ENCODE measurements around the gene RAD9A.
"Not testable (repeated sequence)": the region's sequence is repeated elsewhere in the genome, so short reads cannot be mapped to it uniquely, and the experiment has no call there.

The RAD9A gene

GRCh38 chr11:67411785-67412152 is 20.0 kb downstream of the RAD9A start:
- DNase-seq: no peak

- DNase-seq: no peak
Measured at GRCh38 chr11:67412495-67413179, 20.9 kb downstream of the RAD9A start.

GRCh38 chr11:67413266-67413849 is 21.6 kb downstream of the RAD9A start:
- no peak for DNase-seq

DNA sequence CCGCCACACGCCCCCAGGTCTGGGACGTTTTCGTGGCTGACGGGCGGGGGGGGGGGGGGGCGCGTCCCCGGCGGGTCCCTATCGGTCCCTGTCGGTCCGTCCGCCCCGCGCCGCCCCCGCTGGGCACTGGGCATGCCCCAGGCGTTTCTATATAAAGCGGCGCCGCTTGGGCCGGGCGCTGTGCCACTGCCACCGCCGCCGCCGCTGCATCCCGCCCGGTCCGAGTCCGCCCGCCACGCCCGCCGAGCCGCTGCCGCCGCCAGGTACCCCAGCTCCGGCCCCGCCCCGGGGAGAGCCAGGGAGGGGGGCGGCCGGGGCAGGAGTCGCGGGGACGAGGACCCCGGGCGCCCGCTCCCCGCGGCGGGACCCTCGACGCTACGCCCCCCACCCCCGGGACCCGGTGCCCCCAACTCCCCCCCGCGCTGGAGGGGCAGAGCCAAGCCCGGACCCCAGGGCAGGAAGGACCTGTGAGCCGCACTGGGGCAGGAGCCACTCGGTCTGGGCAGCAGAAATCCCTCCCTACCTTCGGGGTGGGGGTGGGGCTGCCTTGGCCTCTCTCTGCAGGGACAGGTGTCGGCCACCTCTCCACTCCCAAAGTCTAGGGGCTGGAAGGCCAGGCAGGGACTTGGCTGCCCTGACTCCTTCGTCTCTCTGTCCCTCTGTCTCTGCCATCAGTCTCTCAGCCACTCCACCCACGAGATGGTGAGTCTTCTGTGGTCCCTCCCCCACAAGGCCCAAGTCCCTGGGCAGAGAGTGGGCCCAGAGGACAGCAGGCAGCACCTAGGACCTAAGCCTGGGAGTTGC is 23.9 kb downstream of the RAD9A start, which contains the start of gene CARNS1:
TSS of gene CARNS1 (plus strand) at position 178 of the 804 bp plus-strand sequence. CDS start at position 700, 522 bp downstream.
- no peak for DNase-seq

- no peak for DNase-seq
Measured at GRCh38 chr11:67416416-67417335, 24.9 kb downstream of the RAD9A start.

DNA sequence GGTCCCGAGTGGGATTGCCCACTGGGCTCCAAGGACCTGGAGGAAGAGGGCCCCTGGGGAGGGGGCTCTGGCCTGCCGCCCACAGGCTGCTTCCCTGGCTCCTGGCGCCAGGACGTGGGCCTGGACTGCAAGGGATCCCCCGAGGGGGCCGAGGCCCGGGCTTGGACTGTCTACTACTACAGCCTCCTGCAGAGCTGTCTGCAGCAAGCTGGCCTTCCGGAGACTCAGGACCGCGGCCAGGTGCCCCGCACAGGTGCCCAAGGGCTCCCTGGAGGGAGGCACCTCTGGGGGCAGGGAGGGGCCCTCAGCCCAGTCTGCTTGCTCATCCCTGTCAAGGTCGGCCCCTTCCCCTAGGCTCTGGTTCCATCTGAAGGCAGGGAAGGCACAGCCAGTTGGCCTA is 25.6 kb downstream of the RAD9A start:
- no peak for DNase-seq

GRCh38 chr11:67418476-67419281 is 26.9 kb downstream of the RAD9A start:
- DNase-seq: no peak

- no peak for DNase-seq
Measured at GRCh38 chr11:67419325-67420049, 27.7 kb downstream of the RAD9A start.

DNA sequence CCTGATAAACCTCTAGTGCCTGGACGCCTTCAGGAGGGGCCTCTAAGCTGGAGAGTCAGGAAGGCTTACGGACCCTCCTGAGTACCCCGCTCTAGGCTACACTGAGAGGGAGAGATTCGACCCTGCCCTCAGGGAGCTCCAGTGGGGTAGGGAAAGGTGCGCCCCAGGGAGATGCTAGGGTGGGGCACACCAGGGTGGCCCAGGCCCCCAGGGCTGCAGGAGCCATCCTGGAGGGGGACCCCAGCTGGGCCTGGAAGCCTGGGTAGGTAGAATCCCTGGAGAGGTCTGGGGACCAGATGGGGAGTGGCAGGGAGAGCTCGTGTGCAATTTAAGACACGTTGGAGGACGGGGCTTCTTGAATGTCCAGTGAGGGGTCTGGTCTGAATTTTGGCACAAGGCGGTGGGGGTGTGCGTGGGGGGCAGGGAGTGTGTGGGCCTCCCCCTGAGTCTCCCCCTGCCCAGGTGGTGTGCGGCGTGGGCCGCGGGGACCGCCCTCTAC is 28.4 kb downstream of the RAD9A start:
- no peak for DNase-seq

DNA sequence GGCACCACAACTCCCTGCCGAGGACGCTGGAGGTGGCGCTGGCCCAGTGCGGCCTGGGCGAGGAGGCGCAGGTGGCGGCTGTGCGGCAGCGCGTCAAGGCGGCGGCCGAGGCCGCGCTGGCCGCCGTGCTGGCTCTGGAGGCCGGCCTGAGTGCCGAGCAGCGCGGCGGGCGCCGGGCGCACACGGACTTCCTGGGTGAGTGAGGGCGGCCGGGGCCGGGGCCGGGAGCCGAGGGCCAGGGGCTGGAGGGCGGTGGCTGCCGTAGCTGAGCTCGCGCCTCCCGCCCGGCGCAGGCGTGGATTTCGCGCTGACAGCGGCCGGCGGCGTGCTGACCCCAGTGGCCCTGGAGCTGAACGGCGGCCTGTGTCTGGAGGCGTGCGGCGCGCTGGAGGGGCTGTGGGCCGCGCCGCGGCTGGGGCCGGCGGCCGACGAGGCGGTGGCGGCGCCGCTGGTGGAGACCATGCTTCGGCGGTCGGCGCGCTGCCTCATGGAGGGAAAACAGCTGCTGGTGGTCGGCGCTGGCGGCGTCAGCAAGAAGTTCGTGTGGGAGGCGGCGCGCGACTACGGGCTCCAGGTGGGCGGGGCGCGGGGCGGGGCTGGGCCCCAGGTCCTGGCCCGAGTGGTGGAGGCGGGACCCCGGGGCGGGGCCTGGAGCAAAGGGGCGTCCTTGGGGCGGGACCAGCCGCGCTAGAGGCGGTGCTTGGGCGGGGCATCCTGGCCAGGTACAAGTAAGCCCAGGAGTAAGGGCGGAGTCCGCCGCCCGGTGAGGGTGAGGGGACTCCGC is 29.1 kb downstream of the RAD9A start:
- peak; percentile 78 for DNase-seq

DNA sequence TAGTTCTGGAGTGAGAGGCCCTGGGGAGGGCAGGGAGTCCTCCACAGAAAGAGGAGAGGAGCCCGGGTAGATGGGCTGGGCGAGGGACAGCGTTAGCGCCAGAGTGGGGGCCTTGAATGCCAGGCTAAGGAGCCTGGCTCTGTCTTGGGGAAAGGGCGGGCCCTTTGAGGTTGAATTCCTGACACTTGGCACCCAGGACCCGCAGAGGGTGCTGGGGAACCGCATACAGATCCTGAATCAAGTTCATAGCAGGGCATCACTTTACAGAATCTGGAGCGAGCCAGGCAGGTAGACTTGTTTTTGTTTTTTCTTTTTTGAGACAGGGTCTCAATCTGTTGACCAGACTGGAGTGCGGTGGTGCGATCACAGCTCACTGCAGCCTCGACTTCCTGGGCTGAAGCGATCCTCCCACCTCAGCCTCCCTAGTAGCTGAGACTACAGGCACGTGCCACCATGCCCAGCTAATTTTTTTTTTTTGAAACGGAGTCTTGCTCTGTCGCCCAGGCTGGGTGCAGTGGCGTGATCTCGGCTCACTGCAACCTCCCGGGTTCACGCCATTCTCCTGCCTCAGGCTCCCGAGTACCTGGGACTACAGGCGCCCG is 29.7 kb downstream of the RAD9A start:
- no peak for DNase-seq

- DNase-seq: no peak
Measured at GRCh38 chr11:67422891-67423290, 31.1 kb downstream of the RAD9A start.

GRCh38 chr11:67423466-67423865 is 31.7 kb downstream of the RAD9A start:
- no peak for DNase-seq

DNA sequence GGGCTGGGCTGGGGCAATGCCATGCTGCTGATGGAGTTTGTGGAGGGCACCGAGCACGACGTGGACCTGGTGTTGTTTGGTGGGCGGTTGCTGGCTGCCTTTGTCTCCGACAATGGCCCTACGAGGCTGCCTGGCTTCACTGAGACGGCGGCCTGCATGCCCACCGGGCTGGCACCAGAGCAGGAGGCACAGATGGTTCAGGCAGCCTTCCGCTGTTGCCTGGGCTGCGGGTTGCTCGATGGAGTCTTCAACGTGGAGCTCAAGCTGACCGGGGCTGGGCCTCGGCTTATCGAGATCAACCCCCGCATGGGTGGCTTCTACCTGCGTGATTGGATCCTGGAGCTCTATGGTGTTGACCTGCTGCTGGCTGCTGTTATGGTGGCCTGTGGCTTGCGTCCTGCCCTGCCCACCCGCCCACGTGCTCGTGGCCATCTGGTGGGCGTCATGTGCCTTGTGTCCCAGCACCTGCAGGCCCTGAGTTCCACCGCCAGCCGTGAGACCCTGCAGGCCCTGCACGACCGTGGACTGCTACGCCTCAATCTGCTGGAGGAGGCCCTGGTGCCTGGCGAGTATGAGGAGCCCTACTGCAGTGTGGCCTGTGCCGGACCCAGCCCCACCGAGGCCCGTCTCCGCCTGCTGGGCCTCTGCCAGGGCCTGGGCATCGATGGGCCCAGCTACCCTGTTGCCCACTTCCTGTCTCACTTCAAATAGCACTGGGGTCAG is 32.3 kb downstream of the RAD9A start:
- no peak for DNase-seq

- not testable (repeated sequence) for DNase-seq
Measured at GRCh38 chr11:67427364-67427859, 35.6 kb downstream of the RAD9A start.

- peak; percentile 84 for DNase-seq
Measured at GRCh38 chr11:67428052-67429001, 36.5 kb downstream of the RAD9A start, which contains the start of gene RPS6KB2. RPS6KB2 (plus strand) TSS chr11:67428494; CDS start chr11:67428546, 52 bp downstream.

- DNase-seq: no peak
Measured at GRCh38 chr11:67429038-67429668, 37.4 kb downstream of the RAD9A start.
